Loucy (cell line): ENCODE data around the gene CXCL1.

Experiments
- H2AFZ ChIP-seq: fragments of 200-600 bp; sonication (generic); 2 replicates; pipeline ENCODE4 v1.6.0; 2016; ENCODE audit warnings: antibody characterized with exemption, mild to moderate bottlenecking, low read length, moderate library complexity
- H3F3A ChIP-seq: fragments of 200-600 bp; 2 replicates; pipeline ENCODE4 v1.6.0; 2016; ENCODE audit warnings: antibody characterized with exemption, low read depth, mild to moderate bottlenecking
- H3K27me3 ChIP-seq: fragments of 200-600 bp; sonication (generic); 2 replicates; pipeline ENCODE4 v1.6.1; 2014; ENCODE audit warnings: low read length, mild to moderate bottlenecking; ENCODE audit not compliant: insufficient read depth, poor library complexity, severe bottlenecking
- H3K36me3 ChIP-seq: fragments of 200-600 bp; sonication (generic); 2 replicates; pipeline ENCODE4 v1.6.1; 2016; ENCODE audit warnings: low read length; ENCODE audit not compliant: insufficient read depth
- H3K4me1 ChIP-seq: fragments of 200-600 bp; sonication (generic); 2 replicates; pipeline ENCODE4 v1.5.1; 2014; ENCODE audit warnings: low read length, mild to moderate bottlenecking; ENCODE audit not compliant: insufficient read depth, poor library complexity, severe bottlenecking
- H3K4me2 ChIP-seq: fragments of 200-600 bp; sonication (generic); 2 replicates; pipeline ENCODE4 v1.6.0; 2014; ENCODE audit warnings: antibody characterized with exemption, low read length, low read depth, mild to moderate bottlenecking; ENCODE audit not compliant: poor library complexity, severe bottlenecking
- H3K4me3 ChIP-seq: fragments of 200-600 bp; sonication (generic); 2 replicates; pipeline ENCODE4 v1.5.1; 2014; ENCODE audit warnings: low read length, mild to moderate bottlenecking, mixed read lengths; ENCODE audit not compliant: poor library complexity, severe bottlenecking
- H3K79me2 ChIP-seq: fragments of 200-600 bp; sonication (generic); 2 replicates; pipeline ENCODE4 v1.6.1; 2014; ENCODE audit warnings: low read length; ENCODE audit not compliant: insufficient read depth
- H3K9ac ChIP-seq: fragments of 200-600 bp; sonication (generic); 2 replicates; pipeline ENCODE4 v1.6.0; 2014; ENCODE audit warnings: mild to moderate bottlenecking, low read depth, low read length, moderate library complexity; ENCODE audit not compliant: poor library complexity, severe bottlenecking
- H3K9me2 ChIP-seq: fragments of 200-600 bp; sonication (generic); replicated peaks from 2 replicates; pipeline ENCODE4 v1.6.1; 2016; ENCODE audit warnings: low read depth, low read length, mixed read lengths
- H3K9me3 ChIP-seq: fragments of 200-600 bp; sonication (generic); 2 replicates; pipeline ENCODE4 v1.6.1; 2014; ENCODE audit warnings: mild to moderate bottlenecking, antibody characterized with exemption, low read length, low read depth; ENCODE audit not compliant: insufficient read depth
- H4K20me1 ChIP-seq: fragments of 200-600 bp; sonication (generic); 2 replicates; pipeline ENCODE4 v1.6.0; 2014; ENCODE audit warnings: antibody characterized with exemption, low read length, mild to moderate bottlenecking; ENCODE audit not compliant: insufficient read depth, poor library complexity, severe bottlenecking
- EZH2phosphoT487 ChIP-seq: fragments of 200-600 bp; IDR thresholded peaks from 2 replicates; pipeline ENCODE4 v1.6.1; 2018; ENCODE audit warnings: antibody characterized with exemption, mild to moderate bottlenecking, moderate library complexity, borderline replicate concordance
- TF ChIP-seq, protein P1 (sequence below): fragments of 200-600 bp; sonication (generic); conservative IDR thresholded peaks from 2 replicates; pipeline ENCODE4 v1.5.1; 2014; ENCODE audit warnings: mild to moderate bottlenecking, antibody characterized with exemption, low read length

CXCL1 gene

DNA sequence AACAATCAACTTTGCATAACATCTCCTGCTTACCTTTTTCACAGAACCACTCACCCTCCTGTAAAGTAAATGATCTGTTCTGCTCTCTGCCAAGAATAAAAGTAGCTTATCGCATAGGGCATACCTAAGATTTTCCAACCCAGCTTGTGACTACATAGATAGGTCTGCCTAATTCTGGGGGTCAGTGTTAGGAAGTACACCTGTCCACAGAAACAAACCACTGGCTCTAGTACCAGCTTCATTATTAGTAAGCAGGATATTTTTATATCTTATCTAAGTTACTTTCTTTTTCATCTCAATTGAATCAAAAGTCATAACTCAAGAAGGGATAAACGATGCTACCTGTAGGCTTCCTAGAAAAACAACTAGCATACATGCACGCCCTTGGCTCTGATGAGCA, 23.8 kb downstream of the CXCL1 start:
- Histone ChIP-seq H3K36me3 (no peaks in the 10 kb centered on the region), H3K79me2 (no peaks in the 10 kb centered on the region), H3K9ac (no peak overlapping the region), H3K9me2 (no peaks in the 10 kb centered on the region), H4K20me1 (no peaks in the 10 kb centered on the region), H3F3A (no peaks in the 10 kb centered on the region), H3K4me2 (no peak overlapping the region), H3K27me3 (no peaks in the 10 kb centered on the region), H3K9me3 (no peaks in the 10 kb centered on the region), H3K4me3 (no peak overlapping the region), H3K4me1 (peaks cover 5% of the 10 kb centered on the region), H2AFZ (no peak overlapping the region)
- TF ChIP-seq EZH2phosphoT487, result no peak
- TF ChIP-seq, protein P1, sequence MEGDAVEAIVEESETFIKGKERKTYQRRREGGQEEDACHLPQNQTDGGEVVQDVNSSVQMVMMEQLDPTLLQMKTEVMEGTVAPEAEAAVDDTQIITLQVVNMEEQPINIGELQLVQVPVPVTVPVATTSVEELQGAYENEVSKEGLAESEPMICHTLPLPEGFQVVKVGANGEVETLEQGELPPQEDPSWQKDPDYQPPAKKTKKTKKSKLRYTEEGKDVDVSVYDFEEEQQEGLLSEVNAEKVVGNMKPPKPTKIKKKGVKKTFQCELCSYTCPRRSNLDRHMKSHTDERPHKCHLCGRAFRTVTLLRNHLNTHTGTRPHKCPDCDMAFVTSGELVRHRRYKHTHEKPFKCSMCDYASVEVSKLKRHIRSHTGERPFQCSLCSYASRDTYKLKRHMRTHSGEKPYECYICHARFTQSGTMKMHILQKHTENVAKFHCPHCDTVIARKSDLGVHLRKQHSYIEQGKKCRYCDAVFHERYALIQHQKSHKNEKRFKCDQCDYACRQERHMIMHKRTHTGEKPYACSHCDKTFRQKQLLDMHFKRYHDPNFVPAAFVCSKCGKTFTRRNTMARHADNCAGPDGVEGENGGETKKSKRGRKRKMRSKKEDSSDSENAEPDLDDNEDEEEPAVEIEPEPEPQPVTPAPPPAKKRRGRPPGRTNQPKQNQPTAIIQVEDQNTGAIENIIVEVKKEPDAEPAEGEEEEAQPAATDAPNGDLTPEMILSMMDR, result no peak

DNA sequence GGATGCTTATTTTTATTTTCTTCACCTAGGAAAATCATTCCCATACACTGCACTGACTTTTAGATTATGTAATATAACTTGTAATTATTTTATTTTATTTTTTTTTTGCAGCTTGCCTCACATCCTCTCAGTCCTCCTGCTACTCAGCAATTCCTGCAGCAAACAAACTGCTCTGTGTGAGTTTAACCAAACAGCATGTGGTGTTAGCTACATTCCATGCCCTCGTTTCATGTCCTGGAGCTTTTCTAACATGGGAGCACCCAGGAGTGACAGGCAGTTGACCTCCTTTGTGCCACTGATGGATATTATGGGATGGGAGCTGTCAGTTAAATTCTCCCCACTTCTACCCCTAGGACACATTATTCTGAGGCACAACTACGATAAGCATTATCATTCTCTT, 24.8 kb downstream of the CXCL1 start:
- H3K79me2 ChIP-seq, result no peaks in the 10 kb centered on the region

DNA sequence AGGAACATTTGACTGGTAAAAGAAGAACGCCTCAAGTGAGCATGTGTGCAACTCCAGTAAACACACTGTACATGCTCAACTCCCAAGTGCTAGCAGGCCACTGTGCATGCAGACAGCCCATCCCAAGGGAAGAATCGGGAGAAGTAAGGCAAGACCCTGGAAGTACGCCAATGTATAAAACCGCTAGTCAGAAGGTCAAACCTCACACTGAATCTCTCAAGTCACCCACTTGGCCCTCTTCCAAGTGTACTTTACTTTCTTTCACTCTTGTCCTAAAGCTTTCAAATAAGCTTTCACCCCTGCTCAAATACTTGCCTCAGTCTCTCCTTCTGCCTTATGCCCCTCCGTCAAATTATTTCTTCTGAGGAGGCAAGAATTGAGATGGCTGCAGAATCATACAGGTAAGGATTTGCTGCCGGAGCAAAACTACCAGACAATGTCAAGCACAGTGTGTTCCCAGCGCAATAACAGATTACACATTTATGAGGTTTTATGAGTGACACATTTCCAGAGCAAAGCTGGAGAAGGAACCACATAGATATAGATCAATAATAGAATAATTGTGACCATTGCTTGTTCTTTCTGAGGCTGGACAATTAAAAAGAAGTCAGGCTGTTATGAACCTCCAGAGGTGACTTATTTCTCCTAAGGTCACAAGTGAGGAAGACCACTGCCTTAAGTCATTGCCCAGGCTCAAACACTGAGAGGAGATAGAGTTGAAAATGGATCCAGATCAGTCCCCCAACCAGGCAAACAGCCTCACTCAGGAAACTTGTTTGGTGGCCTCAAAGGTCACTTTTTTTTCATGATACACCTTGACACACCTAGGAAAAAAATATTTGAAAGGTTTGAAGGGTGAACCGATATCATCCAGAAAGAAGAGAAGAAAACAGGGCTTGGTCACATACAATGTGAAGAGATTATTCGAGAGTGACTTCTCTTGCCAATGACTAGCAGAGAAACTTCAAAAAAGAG, 26.3 kb downstream of the CXCL1 start:
- Histone ChIP-seq H3K4me2 (no peak overlapping the region), H3K4me1 (peaks cover 5% of the 10 kb centered on the region), H3K79me2 (no peaks in the 10 kb centered on the region), H3K36me3 (no peaks in the 10 kb centered on the region), H3K9me2 (no peaks in the 10 kb centered on the region), H4K20me1 (no peaks in the 10 kb centered on the region), H3K4me3 (no peak overlapping the region), H3K9ac (no peak overlapping the region), H3K9me3 (no peaks in the 10 kb centered on the region), H2AFZ (no peak overlapping the region), H3F3A (no peaks in the 10 kb centered on the region), H3K27me3 (no peaks in the 10 kb centered on the region)
- TF ChIP-seq EZH2phosphoT487, result no peak
- TF ChIP-seq, protein P1, result no peak

More for the DNA sequence above, 24.8 kb downstream of the CXCL1 start:
- H3K27me3 ChIP-seq, result no peaks in the 10 kb centered on the region
- H3K9ac ChIP-seq, result no peak overlapping the region
- no peaks in the 10 kb centered on the region for H3K9me3 ChIP-seq
- peaks cover 5% of the 10 kb centered on the region for H3K4me1 ChIP-seq
- H3K4me3 ChIP-seq, result no peak overlapping the region
- H2AFZ ChIP-seq, result no peak overlapping the region
- no peaks in the 10 kb centered on the region for H3K9me2 ChIP-seq
- H4K20me1 ChIP-seq, result no peaks in the 10 kb centered on the region
- no peak overlapping the region for H3K4me2 ChIP-seq
- no peaks in the 10 kb centered on the region for H3F3A ChIP-seq
- H3K36me3 ChIP-seq, result no peaks in the 10 kb centered on the region
- no peak for TF ChIP-seq EZH2phosphoT487
- TF ChIP-seq, protein P1, result no peak
